ENCODE measurements around the gene IRF7.
"Not testable (repeated sequence)": the region's sequence is repeated elsewhere in the genome, so short reads cannot be mapped to it uniquely, and the experiment has no call there.

Gene IRF7

DNA sequence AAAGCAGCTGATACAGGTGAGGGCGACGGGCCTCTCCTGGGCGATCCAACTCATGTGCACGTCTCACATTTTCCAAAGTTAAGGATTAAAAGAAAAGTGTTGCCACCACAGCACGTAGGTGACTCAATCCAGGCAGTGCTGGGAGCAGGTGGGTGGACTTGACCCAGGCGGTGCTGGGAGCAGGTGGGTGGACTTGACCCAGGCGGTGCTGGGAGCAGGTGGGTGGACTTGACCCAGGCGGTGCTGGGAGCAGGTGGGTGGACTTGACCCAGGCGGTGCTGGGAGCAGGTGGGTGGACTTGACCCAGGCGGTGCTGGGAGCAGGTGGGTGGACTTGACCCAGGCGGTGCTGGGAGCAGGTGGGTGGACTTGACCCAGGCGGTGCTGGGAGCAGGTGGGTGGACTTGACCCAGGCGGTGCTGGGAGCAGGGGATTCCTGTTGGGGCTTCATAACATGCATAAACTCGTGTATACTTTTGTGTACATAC is 32.0 kb upstream of the IRF7 start:
- not testable (repeated sequence) for H3K9me3 Mint-ChIP-seq, H3K4me1 Mint-ChIP-seq, H3K4me3 Mint-ChIP-seq, H3K27ac Mint-ChIP-seq, H3K27me3 Mint-ChIP-seq, ATAC-seq
- peaks cover 27% of the 10 kb centered on the region for H3K36me3 Mint-ChIP-seq

DNA sequence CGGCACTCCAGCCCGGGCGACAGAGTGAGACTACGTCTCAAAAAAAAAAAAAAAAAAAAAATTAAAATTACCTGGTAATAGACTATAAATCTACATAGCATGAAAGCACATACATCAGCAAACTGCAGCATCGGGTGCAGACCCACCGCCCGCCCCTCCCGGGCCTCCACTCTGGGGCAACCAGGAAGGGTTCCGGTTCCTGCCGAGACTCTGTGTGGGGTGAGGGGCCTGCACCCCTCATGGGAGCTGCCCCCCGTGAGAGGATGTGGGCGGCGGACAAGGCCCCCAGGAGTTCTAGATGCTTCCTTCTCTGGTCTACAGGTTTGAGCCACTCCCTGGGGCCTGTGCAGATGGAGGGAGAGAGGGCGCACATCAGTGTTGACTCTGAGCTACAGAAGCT is 30.5 kb upstream of the IRF7 start:
- no peak overlapping the region for H3K27ac Mint-ChIP-seq
- H3K27me3 Mint-ChIP-seq: no peaks in the 10 kb centered on the region

DNA sequence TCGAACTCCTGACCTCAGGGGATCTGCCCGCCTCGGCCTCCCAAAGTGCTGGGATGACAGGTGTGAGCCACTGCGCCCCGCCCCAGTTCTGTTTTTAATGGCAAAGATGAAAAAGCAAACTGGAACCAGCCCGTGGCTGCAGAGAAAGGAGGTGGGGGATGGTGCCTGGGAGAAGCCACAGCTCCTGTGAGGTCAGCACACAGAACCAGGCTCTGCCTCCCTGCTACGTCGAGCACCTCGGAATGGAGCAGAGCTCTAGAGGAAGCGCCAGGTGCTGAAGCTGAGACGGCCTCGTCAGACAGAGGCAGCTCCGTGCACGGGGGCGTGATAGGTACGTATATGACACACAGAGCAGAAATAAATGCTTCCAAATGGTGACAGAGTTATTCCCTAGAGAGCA is 29.8 kb upstream of the IRF7 start:
- Mint-ChIP-seq H3K27me3 (peaks cover 3% of the 10 kb centered on the region), H3K4me1 (peaks cover 2% of the 10 kb centered on the region), H3K36me3 (peaks cover 6% of the 10 kb centered on the region), H3K4me3 (no peak overlapping the region), H3K9me3 (no peaks in the 10 kb centered on the region), H3K27ac (no peak overlapping the region)
- ATAC-seq: no peak

More for the DNA sequence above, 30.5 kb upstream of the IRF7 start:
- no peak for ATAC-seq
- H3K9me3 Mint-ChIP-seq: no peaks in the 10 kb centered on the region
- H3K36me3 Mint-ChIP-seq: peaks cover 12% of the 10 kb centered on the region
- H3K4me3 Mint-ChIP-seq: no peak overlapping the region
- no peaks in the 10 kb centered on the region for H3K4me1 Mint-ChIP-seq

DNA sequence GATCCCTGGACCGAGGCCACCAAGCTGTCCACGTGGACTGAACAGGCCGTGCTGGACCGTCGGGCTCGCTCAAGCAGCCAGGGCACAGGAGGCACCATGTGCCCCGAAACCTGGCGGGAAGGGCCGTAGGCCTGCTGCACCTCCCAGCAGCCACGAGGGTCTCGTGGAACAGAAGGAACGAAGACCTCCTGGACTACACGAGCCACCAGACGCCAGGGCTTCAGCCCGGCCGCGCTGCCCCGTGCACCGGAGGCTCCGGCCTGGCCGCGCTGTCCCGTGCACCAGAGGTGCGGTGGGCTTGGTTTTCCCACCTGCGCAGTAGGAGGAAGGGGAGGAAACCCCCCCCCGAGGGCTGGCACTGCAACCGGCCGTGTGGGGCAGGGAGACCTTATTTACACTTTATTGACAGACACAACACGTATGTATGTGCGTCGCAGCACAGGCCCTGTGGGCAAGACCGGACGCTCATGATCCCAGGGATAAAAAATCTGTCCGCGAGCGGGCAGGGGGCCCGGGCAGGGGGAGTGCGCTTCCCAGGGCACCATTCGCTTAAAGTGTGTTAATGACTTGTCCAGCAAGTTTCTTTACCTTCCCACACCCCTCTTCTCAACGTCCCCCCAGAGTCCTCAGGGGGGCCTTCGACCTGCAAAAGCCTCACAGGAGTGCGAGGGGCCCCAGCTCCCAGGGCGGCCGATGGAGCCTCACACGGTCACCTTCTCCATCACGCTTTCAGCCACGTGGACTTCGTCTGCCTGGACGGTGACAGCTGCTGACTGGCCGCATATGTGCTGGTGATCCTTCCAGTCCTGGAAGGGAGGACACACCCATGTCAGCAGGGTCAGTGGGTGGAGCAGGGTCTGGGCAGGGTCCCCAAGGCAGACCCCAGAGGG is 28.3 kb upstream of the IRF7 start:
- no peaks in the 10 kb centered on the region for H3K9me3 Mint-ChIP-seq
- H3K27me3 Mint-ChIP-seq: peaks cover 9% of the 10 kb centered on the region
- no peak for ATAC-seq
- H3K27ac Mint-ChIP-seq: no peak overlapping the region
- no peak overlapping the region for H3K4me3 Mint-ChIP-seq
- H3K4me1 Mint-ChIP-seq: peaks cover 8% of the 10 kb centered on the region
- peaks cover 6% of the 10 kb centered on the region for H3K36me3 Mint-ChIP-seq

DNA sequence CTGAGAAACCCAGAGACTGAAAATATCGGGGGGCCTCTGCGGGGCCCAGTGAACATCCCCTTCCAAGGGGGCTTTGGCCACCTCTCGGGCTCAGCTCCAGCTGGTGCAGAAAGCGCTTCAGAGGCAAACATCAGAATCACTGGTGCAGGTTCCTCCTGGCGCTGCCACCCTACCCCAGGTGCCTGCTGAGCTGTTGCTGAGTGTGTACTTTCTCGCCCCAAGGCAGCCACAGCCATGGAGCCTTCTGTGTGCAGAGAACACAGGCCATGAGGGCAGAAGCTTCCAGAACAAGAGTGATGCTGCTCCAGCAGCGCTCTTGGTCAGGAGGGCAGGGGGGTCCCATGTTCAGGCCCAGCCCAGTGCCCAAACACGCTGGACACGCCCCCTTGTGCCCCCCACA is 27.6 kb upstream of the IRF7 start:
- no peak for ATAC-seq
- H3K27me3 Mint-ChIP-seq: peaks cover 16% of the 10 kb centered on the region
- peaks cover 6% of the 10 kb centered on the region for H3K36me3 Mint-ChIP-seq
- peaks cover 8% of the 10 kb centered on the region for H3K4me1 Mint-ChIP-seq
- no peaks in the 10 kb centered on the region for H3K9me3 Mint-ChIP-seq
- H3K4me3 Mint-ChIP-seq: no peak overlapping the region
- no peak overlapping the region for H3K27ac Mint-ChIP-seq

DNA sequence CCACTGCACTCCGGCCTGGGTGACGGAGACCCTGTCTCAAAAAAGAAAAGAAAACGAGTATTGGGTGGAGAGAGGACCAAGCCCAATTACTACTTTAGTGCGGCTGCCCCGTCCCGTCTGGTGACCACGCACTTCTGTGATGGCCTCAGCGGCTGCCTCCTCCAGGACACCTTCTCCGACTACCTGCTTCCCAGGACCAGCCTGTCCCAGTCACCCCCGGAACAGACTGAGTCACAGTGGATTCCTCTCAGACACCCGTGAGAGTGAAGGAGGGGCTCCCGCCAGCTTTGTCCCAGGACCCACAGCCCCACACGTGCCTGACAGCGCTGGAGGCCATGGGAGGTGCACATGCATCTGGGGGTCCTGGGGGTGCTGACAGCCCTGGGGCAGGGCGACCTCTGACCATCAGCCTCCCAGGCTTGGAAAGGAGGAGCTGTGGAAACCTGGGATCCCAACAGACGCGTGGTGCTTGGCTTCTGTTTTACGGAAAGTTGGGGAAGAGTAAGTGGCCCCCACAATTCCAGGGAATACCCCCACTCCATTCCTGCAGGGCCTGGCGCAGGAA is 26.1 kb upstream of the IRF7 start:
- H3K9me3 Mint-ChIP-seq: no peaks in the 10 kb centered on the region
- peaks cover 14% of the 10 kb centered on the region for H3K4me1 Mint-ChIP-seq
- peak overlapping the region; percentile 34 for H3K27ac Mint-ChIP-seq
- H3K36me3 Mint-ChIP-seq: peaks cover 6% of the 10 kb centered on the region
- no peak for ATAC-seq
- H3K4me3 Mint-ChIP-seq: no peak overlapping the region
- H3K27me3 Mint-ChIP-seq: peaks cover 30% of the 10 kb centered on the region

DNA sequence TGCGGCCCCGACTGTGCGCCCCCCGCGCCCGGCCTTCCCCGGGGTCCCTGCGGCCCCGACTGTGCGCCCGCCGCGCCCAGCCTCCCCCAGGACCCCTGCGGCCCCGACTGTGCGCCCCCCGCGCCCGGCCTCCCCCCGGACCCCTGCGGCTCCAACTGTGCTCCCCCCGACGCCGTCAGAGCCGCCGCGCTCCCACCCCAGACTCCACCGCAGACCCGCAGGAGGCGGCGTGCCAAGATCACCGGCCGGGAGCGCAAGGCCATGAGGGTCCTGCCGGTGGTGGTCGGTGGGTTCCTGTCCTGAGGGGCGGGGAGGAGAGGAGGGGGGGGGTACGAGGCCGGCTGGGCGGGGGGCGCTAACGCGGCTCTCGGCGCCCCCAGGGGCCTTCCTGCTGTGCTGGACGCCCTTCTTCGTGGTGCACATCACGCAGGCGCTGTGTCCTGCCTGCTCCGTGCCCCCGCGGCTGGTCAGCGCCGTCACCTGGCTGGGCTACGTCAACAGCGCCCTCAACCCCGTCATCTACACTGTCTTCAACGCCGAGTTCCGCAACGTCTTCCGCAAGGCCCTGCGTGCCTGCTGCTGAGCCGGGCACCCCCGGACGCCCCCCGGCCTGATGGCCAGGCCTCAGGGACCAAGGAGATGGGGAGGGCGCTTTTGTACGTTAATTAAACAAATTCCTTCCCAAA is 24.4 kb upstream of the IRF7 start:
- Mint-ChIP-seq H3K36me3 (peaks cover 6% of the 10 kb centered on the region), H3K9me3 (no peaks in the 10 kb centered on the region), H3K27ac (no peak overlapping the region), H3K4me1 (peaks cover 14% of the 10 kb centered on the region), H3K4me3 (peak overlapping the region; percentile 32), H3K27me3 (peaks cover 42% of the 10 kb centered on the region)
- ATAC-seq: no peak

DNA sequence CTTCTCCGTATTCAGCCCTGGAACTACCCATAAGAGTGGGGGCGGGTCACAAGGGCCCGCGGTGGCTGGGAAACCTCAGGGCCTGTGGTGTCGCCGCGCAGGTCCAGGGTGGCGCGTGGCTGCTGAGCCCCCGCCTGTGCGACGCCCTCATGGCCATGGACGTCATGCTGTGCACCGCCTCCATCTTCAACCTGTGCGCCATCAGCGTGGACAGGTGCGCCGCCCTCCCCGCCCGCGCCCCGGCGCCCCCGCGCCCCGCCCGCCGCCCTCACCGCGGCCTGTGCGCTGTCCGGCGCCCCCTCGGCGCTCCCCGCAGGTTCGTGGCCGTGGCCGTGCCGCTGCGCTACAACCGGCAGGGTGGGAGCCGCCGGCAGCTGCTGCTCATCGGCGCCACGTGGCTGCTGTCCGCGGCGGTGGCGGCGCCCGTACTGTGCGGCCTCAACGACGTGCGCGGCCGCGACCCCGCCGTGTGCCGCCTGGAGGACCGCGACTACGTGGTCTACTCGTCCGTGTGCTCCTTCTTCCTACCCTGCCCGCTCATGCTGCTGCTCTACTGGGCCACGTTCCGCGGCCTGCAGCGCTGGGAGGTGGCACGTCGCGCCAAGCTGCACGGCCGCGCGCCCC is 23.7 kb upstream of the IRF7 start:
- Mint-ChIP-seq H3K27me3 (peaks cover 42% of the 10 kb centered on the region), H3K27ac (no peak overlapping the region), H3K4me1 (peaks cover 14% of the 10 kb centered on the region), H3K9me3 (no peaks in the 10 kb centered on the region), H3K4me3 (no peak overlapping the region), H3K36me3 (peaks cover 5% of the 10 kb centered on the region)
- ATAC-seq: no peak

DNA sequence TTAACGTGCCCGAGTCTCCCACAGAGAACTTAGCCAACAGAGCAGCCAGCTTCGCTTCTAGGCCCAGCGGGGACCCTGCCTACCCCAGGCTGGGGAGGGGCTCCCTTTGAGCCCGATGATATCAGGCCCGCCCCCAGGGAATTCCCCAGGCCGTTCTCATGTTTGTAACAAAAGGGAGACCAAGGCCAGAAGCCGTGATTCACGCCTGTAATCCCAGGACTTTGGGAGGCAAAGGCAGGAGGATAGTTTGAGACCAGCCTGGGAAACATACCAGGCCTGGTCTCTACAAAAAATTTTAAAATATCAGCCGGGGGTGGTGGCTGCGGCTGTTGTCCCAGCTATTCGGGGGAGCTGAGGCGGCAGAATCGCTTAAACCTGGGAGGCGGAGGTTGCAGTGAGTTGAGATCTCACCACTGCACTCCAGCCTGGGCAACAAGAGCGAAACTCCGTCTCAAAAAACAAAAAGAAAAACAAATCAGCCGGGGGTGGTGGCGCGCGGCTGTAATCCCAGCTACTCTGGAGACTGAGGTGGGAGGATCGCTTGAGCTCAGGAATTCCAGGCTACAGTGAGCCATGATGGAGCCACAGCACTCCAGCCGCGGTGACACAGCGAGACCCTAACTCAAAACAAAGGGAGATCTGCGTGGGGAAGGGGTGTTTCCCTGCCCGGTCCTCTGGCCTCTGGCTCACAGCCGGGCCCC is 23.0 kb upstream of the IRF7 start:
- peaks cover 42% of the 10 kb centered on the region for H3K27me3 Mint-ChIP-seq

DNA sequence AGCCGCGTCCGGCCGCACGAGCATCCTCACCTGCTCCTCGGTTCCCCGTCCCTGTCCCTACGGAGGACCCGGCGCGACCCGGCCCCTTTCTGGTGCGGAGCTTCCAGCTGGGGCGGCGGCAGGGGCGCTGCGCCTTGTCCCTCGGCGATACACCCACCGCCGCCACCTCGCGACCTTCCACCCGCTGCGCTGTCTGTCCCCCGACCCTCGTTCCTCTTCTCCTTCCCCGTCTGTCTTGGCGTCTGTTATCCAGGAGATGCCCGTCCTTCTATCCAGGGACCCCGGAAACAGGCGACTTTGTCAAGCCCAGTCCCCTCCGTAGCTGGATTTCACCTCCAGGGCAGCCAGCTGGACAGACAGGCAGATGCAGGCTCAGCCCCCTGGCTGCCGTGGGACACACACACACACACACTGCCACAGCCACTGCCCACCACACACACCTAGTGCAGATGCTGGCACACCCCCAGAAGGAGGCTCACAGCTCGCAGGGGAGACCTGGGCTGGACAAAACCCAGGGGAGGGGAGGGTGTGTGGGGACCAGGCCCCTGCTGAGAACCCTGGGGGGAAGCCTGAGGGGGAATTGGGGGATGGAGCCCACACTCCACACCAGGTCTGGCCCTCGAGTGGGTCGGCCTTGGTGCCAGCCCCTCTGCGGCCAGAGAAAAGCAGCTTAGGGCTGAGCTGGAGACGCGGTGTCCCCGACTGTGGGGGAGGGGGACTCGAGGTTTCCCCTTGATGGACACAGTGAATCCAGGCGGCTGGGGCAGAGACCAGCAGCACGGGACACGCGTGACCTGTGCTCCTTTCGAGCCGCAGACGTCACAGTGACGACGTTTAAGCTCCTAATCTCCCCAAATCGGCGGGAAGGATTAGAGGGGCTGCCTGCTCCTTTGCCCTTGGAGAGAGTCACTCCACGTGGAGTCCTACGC is 22.1 kb upstream of the IRF7 start:
- H3K27me3 Mint-ChIP-seq: peaks cover 42% of the 10 kb centered on the region
- no peak overlapping the region for H3K27ac Mint-ChIP-seq
- H3K36me3 Mint-ChIP-seq: no peaks in the 10 kb centered on the region
- no peak for ATAC-seq
- H3K9me3 Mint-ChIP-seq: no peaks in the 10 kb centered on the region
- peak overlapping the region; percentile 30 for H3K4me3 Mint-ChIP-seq
- peaks cover 14% of the 10 kb centered on the region for H3K4me1 Mint-ChIP-seq

More for the DNA sequence above, 23.0 kb upstream of the IRF7 start:
- Mint-ChIP-seq H3K4me1 (peaks cover 14% of the 10 kb centered on the region), H3K4me3 (peak overlapping the region; percentile 36), H3K9me3 (no peaks in the 10 kb centered on the region), H3K36me3 (no peaks in the 10 kb centered on the region), H3K27ac (no peak overlapping the region)
- ATAC-seq: no peak

DNA sequence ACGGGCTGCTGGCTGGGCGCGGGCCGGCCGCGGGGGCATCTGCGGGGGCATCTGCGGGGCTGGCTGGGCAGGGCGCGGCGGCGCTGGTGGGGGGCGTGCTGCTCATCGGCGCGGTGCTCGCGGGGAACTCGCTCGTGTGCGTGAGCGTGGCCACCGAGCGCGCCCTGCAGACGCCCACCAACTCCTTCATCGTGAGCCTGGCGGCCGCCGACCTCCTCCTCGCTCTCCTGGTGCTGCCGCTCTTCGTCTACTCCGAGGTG is 21.5 kb upstream of the IRF7 start:
- peaks cover 14% of the 10 kb centered on the region for H3K4me1 Mint-ChIP-seq
- H3K27me3 Mint-ChIP-seq: peaks cover 42% of the 10 kb centered on the region
- no peaks in the 10 kb centered on the region for H3K36me3 Mint-ChIP-seq
- peak overlapping the region; percentile 30 for H3K4me3 Mint-ChIP-seq
- H3K27ac Mint-ChIP-seq: no peak overlapping the region
- no peaks in the 10 kb centered on the region for H3K9me3 Mint-ChIP-seq
- ATAC-seq: no peak

DNA sequence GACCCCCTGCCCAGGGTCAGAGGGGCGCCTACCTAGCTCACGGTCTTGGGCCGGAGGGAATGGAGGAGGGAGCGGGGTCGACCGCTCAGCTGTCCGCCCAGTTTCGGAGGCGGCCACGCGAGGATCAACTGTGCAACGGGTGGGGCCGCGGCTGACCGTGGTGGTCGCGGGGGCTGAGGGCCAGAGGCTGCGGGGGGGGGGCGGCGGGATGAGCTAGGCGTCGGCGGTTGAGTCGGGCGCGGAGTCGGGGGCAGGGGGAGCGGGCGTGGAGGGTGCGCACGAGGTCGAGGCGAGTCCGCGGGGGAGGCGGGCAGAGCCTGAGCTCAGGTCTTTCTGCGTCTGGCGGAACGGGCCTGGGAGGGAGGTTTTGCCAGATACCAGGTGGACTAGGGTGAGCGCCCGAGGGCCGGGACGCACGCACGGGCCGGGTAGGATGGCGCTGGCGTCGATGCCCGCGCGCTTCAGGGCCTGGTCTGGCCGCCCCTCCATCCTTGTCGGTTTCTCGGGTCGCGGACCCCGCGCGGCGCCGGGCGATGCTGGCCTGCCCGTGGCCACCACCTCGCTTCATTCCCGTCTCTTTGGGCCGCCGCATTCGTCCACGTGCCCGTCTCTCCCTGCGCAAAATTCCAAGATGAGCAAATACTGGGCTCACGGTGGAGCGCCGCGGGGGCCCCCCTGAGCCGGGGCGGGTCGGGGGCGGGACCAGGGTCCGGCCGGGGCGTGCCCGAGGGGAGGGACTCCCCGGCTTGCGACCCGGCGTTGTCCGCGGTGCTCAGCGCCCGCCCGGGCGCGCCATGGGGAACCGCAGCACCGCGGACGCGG is 21.0 kb upstream of the IRF7 start, which contains the start of gene DRD4:
TSS of gene DRD4 (plus strand) at position 759 of the 822 bp plus-strand sequence. CDS start at position 795, 36 bp downstream.
- H3K27ac Mint-ChIP-seq: no peak within 1 kb of the TSS
- H3K27me3 Mint-ChIP-seq: peaks cover 42% of the 10 kb centered on the region
- H3K4me1 Mint-ChIP-seq: peaks cover 14% of the 10 kb centered on the region
- no peaks in the 10 kb centered on the region for H3K9me3 Mint-ChIP-seq
- ATAC-seq: peak; percentile 59
- H3K4me3 Mint-ChIP-seq: peak within 1 kb of the TSS; percentile 30
- no peaks in the 10 kb centered on the region for H3K36me3 Mint-ChIP-seq

DNA sequence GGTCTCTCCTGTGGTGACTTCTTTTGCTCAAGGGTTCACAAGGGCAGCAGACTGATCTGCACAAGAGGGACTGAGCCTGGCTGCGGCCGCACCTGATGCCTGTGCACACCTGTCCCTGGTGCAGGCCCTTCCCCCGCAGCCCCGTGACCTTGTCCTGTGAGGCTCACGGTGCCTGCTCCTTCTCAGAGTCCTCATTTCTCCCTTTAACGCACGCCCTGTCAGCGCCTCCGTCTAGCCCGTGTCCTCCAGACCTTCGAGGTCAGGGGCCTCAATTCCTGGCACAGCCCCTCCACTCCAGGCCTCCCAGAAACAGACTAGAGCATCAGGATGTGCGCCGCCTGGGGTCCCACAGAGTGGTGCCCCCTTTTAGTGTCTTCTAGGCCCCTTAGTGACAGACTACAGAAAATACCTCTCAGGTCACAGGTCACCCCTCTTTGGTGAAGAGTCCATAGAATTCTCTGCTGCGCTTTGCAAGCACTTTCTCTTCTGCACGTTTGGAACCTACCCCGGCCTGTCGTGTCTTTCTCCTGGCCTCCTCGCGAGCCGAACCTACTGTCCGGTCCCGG is 20.3 kb upstream of the IRF7 start:
- no peak for ATAC-seq
- Mint-ChIP-seq H3K36me3 (no peaks in the 10 kb centered on the region), H3K4me3 (no peak overlapping the region), H3K9me3 (no peaks in the 10 kb centered on the region), H3K27me3 (peaks cover 42% of the 10 kb centered on the region), H3K4me1 (peaks cover 14% of the 10 kb centered on the region), H3K27ac (no peak overlapping the region)
